Measurements from ENCODE around the gene OR1Q1. TPM values are rescaled to one million over a fixed set of nuclear protein-coding genes. Genes with fewer than 3 reads are reported as not detected.
A peak's percentile ranks its signal among the peaks of the same experiment; 100 is the strongest.
"Not testable (repeated sequence)": the region's sequence is repeated elsewhere in the genome, so short reads cannot be mapped to it uniquely, and the experiment has no call there.

Gene OR1Q1
- total RNA-seq = not detected in 2 replicates

- DNase-seq (ENCODE audit: low read depth) = no peak
These were observed at the start of gene OR1Q1 for GRCh38 chr9:122614362-122614761. TSS of gene OR1Q1 (plus strand) at chr9:122614738. CDS start at chr9:122614738, 0 bp downstream.

DNA sequence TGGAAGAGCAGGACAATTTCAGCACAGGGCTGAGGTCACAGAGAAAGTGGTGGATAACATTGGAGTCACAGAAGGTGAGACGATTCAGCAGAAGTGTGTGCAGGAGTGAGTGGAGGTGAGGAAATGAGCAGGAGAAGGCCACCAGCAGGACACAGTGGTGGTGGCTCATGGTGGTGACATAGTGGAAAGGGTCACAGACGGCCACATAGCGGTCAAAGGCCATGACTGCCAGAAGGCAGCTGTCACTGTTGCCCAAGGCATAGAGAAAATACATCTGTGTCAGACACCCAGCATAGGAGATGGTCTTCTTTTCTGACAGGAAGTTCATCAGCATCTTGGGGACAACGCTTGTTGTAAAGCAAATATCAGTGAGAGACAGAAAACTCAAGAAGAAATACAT, 46.6 kb upstream of the OR1Q1 start:
- no peak for DNase-seq (ENCODE audit: low read depth)

- peak; percentile 44 for DNase-seq (ENCODE audit: low read depth)
These were observed 42.1 kb upstream of the OR1Q1 start for GRCh38 chr9:122572456-122572855.

DNA sequence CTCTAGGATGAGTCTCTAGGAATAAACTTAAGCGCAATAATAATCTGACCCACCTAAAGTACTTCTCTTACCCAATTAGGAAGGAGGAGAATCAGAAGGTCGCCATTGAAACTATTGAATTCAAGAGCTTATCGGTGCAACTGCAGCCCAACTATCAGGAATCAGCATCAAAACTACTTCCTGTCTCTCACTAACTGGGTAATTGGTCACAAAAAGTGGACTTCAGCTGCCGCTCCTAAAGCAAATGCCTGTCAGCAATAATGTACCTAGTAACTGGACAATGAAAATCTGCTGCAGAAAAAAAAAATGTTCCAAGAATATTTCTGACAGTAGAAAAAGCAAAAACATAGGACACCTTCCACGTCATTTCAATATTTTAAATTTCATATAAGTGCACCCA, 34.7 kb upstream of the OR1Q1 start:
- DNase-seq (ENCODE audit: low read depth) = no peak

- peak; percentile 85 for DNase-seq (ENCODE audit: low read depth)
These were observed 34.2 kb upstream of the OR1Q1 start for GRCh38 chr9:122580360-122580759.

- DNase-seq (ENCODE audit: low read depth) = not testable (repeated sequence)
These were observed 31.3 kb upstream of the OR1Q1 start, which contains the start of gene OR1L8 for GRCh38 chr9:122583284-122583683. TSS of gene OR1L8 (minus strand) at chr9:122583384. CDS start at chr9:122568477, 14,907 bp downstream.

- no peak for DNase-seq (ENCODE audit: low read depth)
These were observed 8.8 kb upstream of the OR1Q1 start for GRCh38 chr9:122605691-122606090.

DNA sequence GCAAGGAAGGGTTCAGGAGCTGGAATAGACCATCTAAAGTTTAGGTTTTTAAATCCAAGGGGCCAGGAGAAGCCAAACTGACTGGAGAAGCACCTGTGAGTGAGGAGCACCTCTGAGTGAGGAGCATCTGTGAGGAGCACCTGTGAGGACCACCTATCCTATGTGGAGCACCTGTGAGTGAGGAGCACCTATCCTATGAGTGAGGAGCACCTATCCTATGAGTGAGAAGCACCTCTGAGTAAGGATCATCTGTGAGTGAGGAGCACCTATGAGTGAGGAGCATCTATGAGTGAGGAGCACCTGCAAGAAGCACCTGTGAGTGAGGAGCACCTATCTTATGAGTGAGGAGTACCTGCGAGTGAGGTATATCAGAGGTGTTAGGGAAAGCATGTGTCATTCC, 8.0 kb upstream of the OR1Q1 start:
- DNase-seq (ENCODE audit: low read depth) = no peak

- no peak for DNase-seq (ENCODE audit: low read depth)
These were observed 4.7 kb upstream of the OR1Q1 start for GRCh38 chr9:122609804-122610203.

DNA sequence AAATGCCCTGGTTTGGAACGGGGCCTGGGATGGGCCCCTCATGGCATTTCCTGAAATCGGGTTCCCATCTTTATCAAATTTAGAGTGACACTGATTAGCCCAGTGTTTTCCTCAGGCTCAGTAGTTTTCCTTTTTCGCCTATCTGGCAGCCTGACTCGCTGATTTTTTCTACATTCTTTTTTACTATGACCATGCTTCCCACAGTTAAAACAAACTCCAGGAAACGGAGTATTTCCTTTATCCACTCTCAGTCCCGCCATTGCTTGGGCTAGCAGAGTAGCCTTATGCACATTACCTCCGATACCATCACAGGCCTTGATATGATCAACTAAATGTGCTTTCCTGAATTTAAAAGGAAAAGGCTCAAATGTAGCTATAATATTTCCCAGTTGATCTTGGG, 5.5 kb downstream of the OR1Q1 start:
- no peak for DNase-seq (ENCODE audit: low read depth)

- peak; percentile 13 for DNase-seq (ENCODE audit: low read depth)
These were observed 27.7 kb downstream of the OR1Q1 start for GRCh38 chr9:122642226-122642625.

- DNase-seq (ENCODE audit: low read depth) = no peak
These were observed 41.8 kb downstream of the OR1Q1 start for GRCh38 chr9:122656378-122656777.

DNA sequence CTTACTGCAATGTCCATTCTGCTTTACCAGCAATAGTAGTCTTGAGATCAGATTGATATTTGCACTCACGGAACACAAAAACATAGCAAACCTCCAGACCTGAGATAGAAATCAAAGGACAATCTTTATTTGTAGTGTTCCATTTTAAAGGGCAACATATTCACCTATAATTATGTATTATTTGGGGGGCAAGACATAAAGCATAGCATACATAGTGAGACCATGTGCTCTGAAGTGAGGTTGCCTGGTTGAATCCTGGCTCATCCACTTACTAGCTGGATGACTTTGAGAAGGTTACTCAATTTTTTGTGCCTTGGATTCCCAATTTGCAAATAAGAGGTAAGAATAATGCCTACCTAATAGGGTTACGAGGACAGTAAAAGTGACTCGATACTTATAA, 43.0 kb downstream of the OR1Q1 start, which contains the start of gene OR1B1:
Gene OR1B1 (minus strand): TSS at position 101 of the 400 bp plus-strand sequence.
- DNase-seq (ENCODE audit: low read depth) = no peak

GRCh38 chr9:122661416-122661815, 46.9 kb downstream of the OR1Q1 start, which contains the start of gene OR1L1:
TSS of gene OR1L1 (plus strand) at chr9:122661716. CDS start at chr9:122661716, 0 bp downstream.
- no peak for DNase-seq (ENCODE audit: low read depth)

Other genes starting within 250 kb of the OR1Q1 start
- gene PTGS1, start 243.7 kb upstream of the OR1Q1 start, total RNA-seq = 1.9 and 2.4 TPM in 2 replicates
- gene OR1J1, start 136.8 kb upstream of the OR1Q1 start, total RNA-seq = not detected in 2 replicates
- not detected in 2 replicates for gene OR1J2, start 103.9 kb upstream of the OR1Q1 start, total RNA-seq
- not detected in 2 replicates for gene OR1J4, start 95.6 kb upstream of the OR1Q1 start, total RNA-seq
- not detected in 2 replicates for gene OR1N1, start 87.4 kb upstream of the OR1Q1 start, total RNA-seq
- not detected in 2 replicates for gene OR1N2, start 61.6 kb upstream of the OR1Q1 start, total RNA-seq
- gene OR1L8, start 31.4 kb upstream of the OR1Q1 start, total RNA-seq = not detected in 2 replicates
- not detected in 2 replicates for gene OR1B1, start 42.9 kb downstream of the OR1Q1 start, total RNA-seq
- not detected in 2 replicates for gene OR1L1, start 47.0 kb downstream of the OR1Q1 start, total RNA-seq
- gene OR1L3, start 60.4 kb downstream of the OR1Q1 start, total RNA-seq = not detected in 2 replicates
- gene OR1L4, start 109.3 kb downstream of the OR1Q1 start, total RNA-seq = not detected in 2 replicates
- gene OR1L6, start 127.6 kb downstream of the OR1Q1 start, total RNA-seq = not detected in 2 replicates
- gene OR5C1, start 174.2 kb downstream of the OR1Q1 start, total RNA-seq = not detected in 2 replicates
- gene OR1K1, start 185.4 kb downstream of the OR1Q1 start, total RNA-seq = not detected in 2 replicates
- gene PDCL, start 213.8 kb downstream of the OR1Q1 start, total RNA-seq = 51.9 and 53.7 TPM in 2 replicates